MM.1S (cell line): ENCODE data around the gene OTOP3.

Experiments used
- EZH2 ChIP-seq: fragments of 300-600 bp; sonication (generic); optimal IDR thresholded peaks from 2 replicates; pipeline ENCODE3; 2017; ENCODE audit warnings: low read depth, mild to moderate bottlenecking, antibody characterized with exemption, low read length, mixed read lengths
- TF ChIP-seq, protein P1 (sequence below): fragments of 300-600 bp; sonication (generic); IDR thresholded peaks from 2 replicates; pipeline ENCODE4 v1.5.1; 2016; ENCODE audit warnings: antibody characterized with exemption, low read length, mixed read lengths

DNA sequence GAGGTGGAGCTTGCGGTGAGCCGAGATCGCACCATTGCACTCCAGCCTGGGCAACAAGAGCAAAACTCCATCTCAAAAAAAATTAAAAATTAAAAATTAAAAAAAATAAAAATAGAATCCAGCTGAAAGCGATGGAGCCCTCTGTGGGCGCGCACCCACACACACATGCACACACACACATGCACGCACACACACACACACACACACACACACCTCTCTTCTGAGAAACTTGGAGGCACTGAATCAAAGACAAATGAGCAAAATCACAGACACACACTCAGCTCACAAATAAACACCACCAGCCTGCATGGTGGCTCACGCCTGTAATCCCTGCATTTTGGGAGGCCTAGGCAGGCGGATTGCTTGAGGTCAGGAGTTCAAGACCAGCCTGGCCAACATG, 32.7 kb upstream of the OTOP3 start:
- TF ChIP-seq, protein P1, sequence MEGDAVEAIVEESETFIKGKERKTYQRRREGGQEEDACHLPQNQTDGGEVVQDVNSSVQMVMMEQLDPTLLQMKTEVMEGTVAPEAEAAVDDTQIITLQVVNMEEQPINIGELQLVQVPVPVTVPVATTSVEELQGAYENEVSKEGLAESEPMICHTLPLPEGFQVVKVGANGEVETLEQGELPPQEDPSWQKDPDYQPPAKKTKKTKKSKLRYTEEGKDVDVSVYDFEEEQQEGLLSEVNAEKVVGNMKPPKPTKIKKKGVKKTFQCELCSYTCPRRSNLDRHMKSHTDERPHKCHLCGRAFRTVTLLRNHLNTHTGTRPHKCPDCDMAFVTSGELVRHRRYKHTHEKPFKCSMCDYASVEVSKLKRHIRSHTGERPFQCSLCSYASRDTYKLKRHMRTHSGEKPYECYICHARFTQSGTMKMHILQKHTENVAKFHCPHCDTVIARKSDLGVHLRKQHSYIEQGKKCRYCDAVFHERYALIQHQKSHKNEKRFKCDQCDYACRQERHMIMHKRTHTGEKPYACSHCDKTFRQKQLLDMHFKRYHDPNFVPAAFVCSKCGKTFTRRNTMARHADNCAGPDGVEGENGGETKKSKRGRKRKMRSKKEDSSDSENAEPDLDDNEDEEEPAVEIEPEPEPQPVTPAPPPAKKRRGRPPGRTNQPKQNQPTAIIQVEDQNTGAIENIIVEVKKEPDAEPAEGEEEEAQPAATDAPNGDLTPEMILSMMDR, result no peak
- no peak for TF ChIP-seq EZH2
